ENCODE results near the gene DIAPH2. TPM values are rescaled to one million over a fixed set of nuclear protein-coding genes. Genes with fewer than 3 reads are reported as not detected.

Gene DIAPH2
- total RNA-seq, 4 donors from 2014 or later, result 16.7 to 27.3 (median 20.3) TPM

GRCh38 chrX:97398030-97398551 is 713.4 kb downstream of the DIAPH2 start:
- DNase-seq (ENCODE audit: low spot score in 2 of 2), result no peak
- intact Hi-C loops (cut with DNase I; ENCODE audit: low total_unique reads), result no loop called here
- WGBS, 2 donors, result 73 to 89% methylated on average over 3 of the region's 3 CpGs
- TF ChIP-seq CTCF (IDR thresholded peaks at IDR 0.05), result no peak
- TF ChIP-seq POLR2A (IDR thresholded peaks at IDR 0.05), result no peak
- H3K4me3 ChIP-seq (ENCODE audit: low read depth, poor library complexity, severe bottlenecking), result no peak overlapping the region

GRCh38 chrX:97399400-97399799 is 714.8 kb downstream of the DIAPH2 start:
- intact Hi-C loops (cut with DNase I; ENCODE audit: low total_unique reads), result no loop called here
- WGBS, 2 donors, result 43 to 51% methylated on average over 2 of the region's 2 CpGs
- DNase-seq (ENCODE audit: low spot score in 2 of 2), result no peak

GRCh38 chrX:97400492-97400891 is 715.9 kb downstream of the DIAPH2 start:
- intact Hi-C loops (cut with DNase I; ENCODE audit: low total_unique reads), result no loop called here
- TF ChIP-seq POLR2A (IDR thresholded peaks at IDR 0.05) (no peak), CTCF (IDR thresholded peaks at IDR 0.05) (no peak)
- no peak overlapping the region for H3K4me3 ChIP-seq (ENCODE audit: low read depth, poor library complexity, severe bottlenecking)
- no peak for DNase-seq (ENCODE audit: low spot score in 2 of 2)

More at GRCh38 chrX:97399400-97399799, 714.8 kb downstream of the DIAPH2 start:
- no peak overlapping the region for H3K4me3 ChIP-seq (ENCODE audit: low read depth, poor library complexity, severe bottlenecking)
- TF ChIP-seq POLR2A (IDR thresholded peaks at IDR 0.05) (no peak), CTCF (IDR thresholded peaks at IDR 0.05) (no peak)

- TF ChIP-seq POLR2A (IDR thresholded peaks at IDR 0.05) (no peak), CTCF (IDR thresholded peaks at IDR 0.05) (no peak)
- no peak for DNase-seq (ENCODE audit: low spot score in 2 of 2)
- intact Hi-C loops (cut with DNase I; ENCODE audit: low total_unique reads), result no loop called here
- H3K4me3 ChIP-seq (ENCODE audit: low read depth, poor library complexity, severe bottlenecking), result no peak overlapping the region
- WGBS, 2 donors, result 52 to 79% methylated on average over 2 of the region's 2 CpGs
Observed at GRCh38 chrX:97401154-97401553, 716.5 kb downstream of the DIAPH2 start.

- intact Hi-C loops (cut with DNase I; ENCODE audit: low total_unique reads), result no loop called here
- TF ChIP-seq POLR2A (IDR thresholded peaks at IDR 0.05), result no peak
- TF ChIP-seq CTCF (IDR thresholded peaks at IDR 0.05), result no peak
- no peak for DNase-seq (ENCODE audit: low spot score in 2 of 2)
- no peak overlapping the region for H3K4me3 ChIP-seq (ENCODE audit: low read depth, poor library complexity, severe bottlenecking)
Observed at GRCh38 chrX:97401586-97402136, 717.0 kb downstream of the DIAPH2 start.

GRCh38 chrX:97402333-97402732 is 717.7 kb downstream of the DIAPH2 start:
- TF ChIP-seq CTCF (IDR thresholded peaks at IDR 0.05) (no peak), POLR2A (IDR thresholded peaks at IDR 0.05) (no peak)
- H3K4me3 ChIP-seq (ENCODE audit: low read depth, poor library complexity, severe bottlenecking), result no peak overlapping the region
- no peak for DNase-seq (ENCODE audit: low spot score in 2 of 2)
- intact Hi-C loops (cut with DNase I; ENCODE audit: low total_unique reads), result no loop called here
